OCI-LY7 (cell line): ENCODE measurements around the gene ARL8B. TPM values are rescaled to one million over a fixed set of nuclear protein-coding genes. Genes with fewer than 3 reads are reported as not detected.

Experiments
- BruUV-seq: library from RNA; stranded (reverse); fragments of 400-500 nt; replicated peaks from 2 replicates; lab custom pipeline; 2021; lab: Mats Ljungman, UMichigan
- CTCF ChIA-PET: fragments of 300-600 bp; sonication (Branson Sonifier 250); formaldehyde crosslinking; loops from one replicate; lab custom pipeline; 2022; ENCODE audit warnings: antibody characterized with exemption; ENCODE audit not compliant: unreplicated experiment; lab: Charles Lee
- POLR2A ChIA-PET: fragments of 300-600 bp; sonication (Branson Sonifier 250); formaldehyde crosslinking; loops from one replicate; lab custom pipeline; 2022; ENCODE audit warnings: antibody characterized with exemption; lab: Charles Lee
- DNase-seq: peaks from one replicate; pipeline ENCODE4 v3.0.0-alpha.2; 2015; ENCODE audit warnings: low spot score
- H2AFZ ChIP-seq: fragments of 200-600 bp; sonication (generic), shearing (Covaris generic); 2 replicates; pipeline ENCODE4 v1.6.1; 2014; ENCODE audit warnings: mild to moderate bottlenecking, antibody characterized with exemption, low read length, moderate library complexity
- H3K27ac ChIP-seq: fragments of 200-600 bp; sonication (generic); 2 replicates; pipeline ENCODE4 v1.5.1; 2014; ENCODE audit warnings: mixed run types, low read depth, mild to moderate bottlenecking, moderate library complexity, low read length, inconsistent platforms; ENCODE audit not compliant: poor library complexity, severe bottlenecking
- H3K36me3 ChIP-seq: fragments of 200-600 bp; sonication (generic); 2 replicates; pipeline ENCODE4 v1.6.1; 2014; ENCODE audit warnings: mild to moderate bottlenecking, antibody characterized with exemption, low read length, moderate library complexity, mixed read lengths; ENCODE audit not compliant: insufficient read depth
- H3K4me1 ChIP-seq: fragments of 200-600 bp; sonication (generic); 2 replicates; pipeline ENCODE4 v1.5.1; 2014; ENCODE audit warnings: mild to moderate bottlenecking, low read length; ENCODE audit not compliant: insufficient read depth, poor library complexity, severe bottlenecking
- H3K4me2 ChIP-seq: fragments of 200-600 bp; sonication (generic); 2 replicates; pipeline ENCODE4 v1.6.1; 2014; ENCODE audit warnings: mild to moderate bottlenecking, low read length
- H3K4me3 ChIP-seq: fragments of 200-600 bp; sonication (generic); 2 replicates; pipeline ENCODE4 v1.5.1; 2014; ENCODE audit warnings: mild to moderate bottlenecking, low read depth, low read length; ENCODE audit not compliant: poor library complexity, severe bottlenecking
- H3K79me2 ChIP-seq: fragments of 200-600 bp; sonication (generic); 2 replicates; pipeline ENCODE4 v1.6.1; 2016; ENCODE audit warnings: low read depth, mild to moderate bottlenecking, low read length, moderate library complexity, mixed read lengths; ENCODE audit not compliant: insufficient read depth
- H3K9me2 ChIP-seq: fragments of 200-600 bp; sonication (generic); 2 replicates; pipeline ENCODE4 v1.6.1; 2016; ENCODE audit warnings: mild to moderate bottlenecking, low read length, mixed read lengths; ENCODE audit not compliant: insufficient read depth
- H3K9me3 ChIP-seq: fragments of 200-600 bp; sonication (generic); 2 replicates; pipeline ENCODE4 v1.6.1; 2014; ENCODE audit warnings: mild to moderate bottlenecking, mixed run types, low read length, mixed read lengths
- H4K20me1 ChIP-seq: fragments of 200-600 bp; sonication (generic); 2 replicates; pipeline ENCODE4 v1.6.1; 2014; ENCODE audit warnings: mild to moderate bottlenecking, antibody characterized with exemption, low read length, moderate library complexity, mixed read lengths; ENCODE audit not compliant: insufficient read depth
- CTCF ChIP-seq: fragments of 200-600 bp; sonication (generic); conservative IDR thresholded peaks from 2 replicates; pipeline ENCODE4 v1.5.1; 2014; ENCODE audit warnings: mild to moderate bottlenecking, antibody characterized with exemption, low read length, moderate library complexity, mixed read lengths
- EZH2phosphoT487 ChIP-seq: fragments of 200-600 bp; sonication (generic); IDR thresholded peaks from 2 replicates; pipeline ENCODE4 v1.6.1; 2018; ENCODE audit warnings: low read depth, borderline replicate concordance, mild to moderate bottlenecking, mixed run types, antibody characterized with exemption, low read length, moderate library complexity, mixed read lengths
- intact Hi-C: fragments of 100-400 bp; cut with micrococcal nuclease; formaldehyde crosslinking; loops from one replicate; pipeline ENCODE4 v1.10.0; 2022; ENCODE audit not compliant: unreplicated experiment
- total RNA-seq, 2 experiments: library from RNA; depleted of rRNA in 1 of 2; stranded (reverse); fragments of >200 nt in 1 of 2; shearing (Covaris generic) in 1 of 2; gene quantifications; 2 replicates each; pipeline ENCODE4 v1.2.3, GENCODE V29; 2014 to 2022

The ARL8B gene
- total RNA-seq, 2 experiments from 2014 or later = 27.1 to 60.4 TPM

- Histone ChIP-seq H4K20me1 (no peaks in the 10 kb centered on the region), H3K4me1 (no peaks in the 10 kb centered on the region), H3K4me3 (no peak overlapping the region), H3K9me3 (no peaks in the 10 kb centered on the region), H3K27ac (no peak overlapping the region), H2AFZ (no peak overlapping the region), H3K36me3 (no peaks in the 10 kb centered on the region), H3K79me2 (no peaks in the 10 kb centered on the region), H3K4me2 (no peak overlapping the region), H3K9me2 (no peaks in the 10 kb centered on the region)
- BruUV-seq = no TSS peak
- no peak for DNase-seq
- TF ChIP-seq CTCF (no peak), EZH2phosphoT487 (no peak)
- intact Hi-C loops = no loop called here
- POLR2A ChIA-PET = interaction anchor here (0.5 to 0.7 kb wide), 3 partner anchors 38 to 573 kb away, joined by 3 read pairs; no protein-coding TSS in a partner anchor
- CTCF ChIA-PET = no interaction called here
These were observed 43.9 kb upstream of the ARL8B start for GRCh38 chr3:5078151-5078550.

GRCh38 chr3:5079761-5080160 lies 42.3 kb upstream of the ARL8B start:
- ChIA-PET POLR2A (interaction anchor here (0.5 to 0.7 kb wide), 3 partner anchors 58 to 764 kb away, joined by 3 to 4 read pairs (median 3); no protein-coding TSS in a partner anchor), CTCF (no interaction called here)
- H2AFZ ChIP-seq = no peak overlapping the region

More at GRCh38 chr3:5079761-5080160, 42.3 kb upstream of the ARL8B start:
- no peaks in the 10 kb centered on the region for H3K4me1 ChIP-seq
- DNase-seq = no peak
- no peak for TF ChIP-seq CTCF
- no peak for TF ChIP-seq EZH2phosphoT487
- H3K79me2 ChIP-seq = no peaks in the 10 kb centered on the region
- no peak overlapping the region for H3K27ac ChIP-seq
- no peaks in the 10 kb centered on the region for H3K9me2 ChIP-seq
- H3K4me3 ChIP-seq = no peak overlapping the region
- H3K4me2 ChIP-seq = no peak overlapping the region
- intact Hi-C loops = no loop called here
- no peaks in the 10 kb centered on the region for H3K36me3 ChIP-seq
- BruUV-seq = no TSS peak
- no peaks in the 10 kb centered on the region for H3K9me3 ChIP-seq
- H4K20me1 ChIP-seq = no peaks in the 10 kb centered on the region
